Bladder microvascular endothelial cell (primary cell): ENCODE data around the gene DNM1. TPM values are rescaled to one million over a fixed set of nuclear protein-coding genes. Genes with fewer than 3 reads are reported as not detected.

Experiments used
- total RNA-seq: library from RNA; depleted of rRNA; stranded (reverse); fragments of >200 nt; gene quantifications from 2 replicates; pipeline ENCODE4 v1.2.3, GENCODE V29; 2014

DNM1 gene
- 0.16 and 0.69 TPM in 2 replicates for total RNA-seq

DNA sequence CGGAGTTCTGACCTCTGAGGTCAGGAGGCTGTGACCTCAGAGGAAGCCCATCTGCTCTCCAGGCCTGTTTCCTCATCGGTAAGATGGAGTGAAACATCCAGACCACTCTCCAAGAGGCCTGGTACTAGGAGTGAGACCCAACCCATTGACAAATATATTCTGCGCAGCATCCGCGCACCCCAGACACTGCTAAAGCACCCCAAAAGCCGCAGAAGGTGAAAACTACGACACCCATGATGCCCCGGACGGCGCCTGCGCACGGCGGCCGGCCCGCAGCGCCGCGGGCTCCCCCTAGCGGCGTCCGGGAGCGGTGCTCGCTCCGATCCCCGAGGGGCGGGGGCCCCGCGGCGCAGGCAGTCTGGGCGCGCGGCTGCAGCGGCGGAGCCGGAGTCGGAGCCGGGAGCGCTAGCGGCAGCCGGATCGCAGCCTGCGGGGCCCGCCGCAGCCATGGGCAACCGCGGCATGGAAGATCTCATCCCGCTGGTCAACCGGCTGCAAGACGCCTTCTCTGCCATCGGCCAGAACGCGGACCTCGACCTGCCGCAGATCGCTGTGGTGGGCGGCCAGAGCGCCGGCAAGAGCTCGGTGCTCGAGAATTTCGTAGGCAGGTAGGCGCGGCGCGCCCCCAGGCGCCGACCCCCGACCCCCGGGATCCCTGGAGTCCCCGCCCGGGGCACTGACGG is at the start of gene DNM1:
DNM1 (plus strand) TSS at position 356 of the 683 bp plus-strand sequence; CDS start at position 448, 92 bp downstream.

DNA sequence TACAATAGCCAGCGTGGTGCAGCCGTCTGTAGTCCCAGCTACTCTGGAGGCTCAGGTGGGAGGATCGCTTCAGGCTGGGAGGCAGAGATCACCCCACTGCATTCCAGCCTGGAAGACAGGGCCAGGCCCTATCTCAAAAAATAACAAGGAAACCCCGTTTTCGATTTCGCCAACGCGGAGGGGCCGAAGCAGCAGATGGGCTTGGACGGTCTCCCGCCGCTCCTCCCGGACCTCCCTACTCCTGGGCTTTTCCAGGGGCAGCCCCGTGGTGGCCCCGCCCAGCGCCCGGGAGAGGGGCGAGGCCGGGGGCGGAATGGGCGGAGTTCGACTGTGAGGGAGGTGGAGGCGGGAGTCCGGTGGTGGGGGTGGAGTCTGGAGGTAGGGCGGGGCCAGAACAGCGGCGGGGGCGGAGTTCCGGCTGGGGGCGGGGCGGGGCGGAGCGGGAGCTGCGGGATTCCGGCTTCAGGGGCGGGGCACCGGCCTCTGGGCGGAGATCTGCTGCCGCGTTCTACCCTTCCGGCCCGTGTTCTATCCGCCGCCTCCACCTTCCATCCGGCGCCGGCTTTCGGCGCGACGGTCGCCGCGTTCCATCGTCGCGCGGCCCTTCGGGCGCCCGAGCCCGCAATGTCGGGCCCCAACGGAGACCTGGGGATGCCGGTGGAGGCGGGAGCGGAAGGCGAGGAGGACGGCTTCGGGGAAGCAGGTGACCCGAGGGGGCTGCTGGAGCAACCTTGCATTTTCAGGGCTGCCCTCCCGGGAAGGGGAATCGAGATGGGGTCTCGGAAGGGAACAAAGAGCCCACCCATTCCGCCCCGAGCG is 43.2 kb upstream of the DNM1 start, which contains the start of gene BBLN:
BBLN (plus strand) TSS at position 482 of the 819 bp plus-strand sequence; CDS start at position 625, 143 bp downstream.

DNA sequence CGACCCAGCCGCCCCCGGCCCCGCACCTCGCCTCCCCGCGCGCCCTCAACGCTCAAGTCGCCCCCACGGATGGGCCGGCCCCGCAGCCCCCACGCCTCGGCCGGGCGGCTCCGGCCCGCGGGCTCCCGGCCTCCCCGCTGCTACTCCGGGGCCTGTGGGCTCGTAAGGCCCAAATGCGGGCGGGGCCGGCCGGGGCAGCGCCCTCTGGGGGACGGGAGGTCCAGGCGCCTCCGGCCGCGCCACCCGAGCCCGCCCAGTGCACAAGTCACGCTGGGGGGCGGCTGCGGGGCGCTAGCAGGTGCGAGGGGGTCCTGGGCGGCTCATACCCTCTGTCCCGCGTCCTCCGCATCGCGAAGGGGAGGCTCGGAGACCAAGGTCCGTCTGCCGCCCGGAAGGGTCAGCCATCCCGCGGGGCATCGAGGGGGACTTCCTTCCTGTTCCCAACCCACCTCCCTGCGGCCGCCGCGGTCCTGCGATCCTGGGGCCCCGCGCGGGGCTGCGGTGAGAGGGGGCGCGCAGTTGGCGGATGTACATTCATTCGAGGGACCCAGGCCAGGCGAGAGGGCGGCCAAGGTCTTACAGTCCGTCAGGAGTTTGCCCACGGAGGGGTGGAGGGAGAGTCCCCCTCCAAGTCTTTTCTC is 11.7 kb upstream of the DNM1 start, which contains the start of gene CIZ1:
CIZ1 (minus strand) TSS at position 167 of the 641 bp plus-strand sequence. CDS start 715 bp downstream, outside the sequence.

DNA sequence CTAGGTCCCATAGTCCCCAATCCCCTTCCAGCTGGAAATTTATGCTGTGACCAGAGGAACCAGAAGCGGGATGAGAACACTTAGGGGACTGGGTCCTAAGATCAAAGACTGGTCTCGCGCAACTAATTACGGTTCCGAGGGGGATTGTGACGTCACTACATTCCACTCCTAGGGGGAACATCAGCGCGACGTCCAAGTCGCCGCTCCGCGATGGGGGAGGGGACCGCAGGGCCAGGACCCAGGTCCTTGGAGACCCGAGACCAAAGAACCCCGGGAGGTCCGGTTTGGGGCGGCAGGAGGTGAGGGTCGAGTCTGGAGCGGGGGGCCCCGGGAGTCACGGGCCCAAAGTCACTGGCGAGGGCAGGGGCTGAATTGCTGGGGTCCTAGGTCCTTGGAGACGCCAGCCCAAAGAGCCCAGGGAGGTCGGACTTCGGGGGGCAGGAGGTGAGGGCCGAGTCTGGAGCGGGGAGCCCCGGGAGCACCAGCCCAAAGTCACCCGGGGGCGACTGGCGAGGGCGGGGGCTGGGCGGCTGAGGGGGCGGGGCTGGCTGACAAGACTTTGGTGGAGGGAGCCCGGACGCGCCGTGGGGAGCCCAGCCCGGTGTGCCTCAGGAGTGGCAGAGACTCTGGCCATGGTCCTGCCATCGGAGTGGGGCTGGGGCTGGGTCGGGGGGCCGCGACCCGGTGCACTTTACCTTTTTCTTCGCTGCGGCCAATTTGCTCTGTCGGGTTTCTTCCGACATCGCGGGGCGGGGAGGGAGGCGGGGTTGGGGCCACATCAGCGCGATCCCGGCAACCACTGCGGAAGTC is 72.2 kb downstream of the DNM1 start, which contains the start of gene GOLGA2:
GOLGA2 (minus strand) TSS at position 810 of the 810 bp plus-strand sequence; CDS start at position 779, 31 bp downstream.

DNA sequence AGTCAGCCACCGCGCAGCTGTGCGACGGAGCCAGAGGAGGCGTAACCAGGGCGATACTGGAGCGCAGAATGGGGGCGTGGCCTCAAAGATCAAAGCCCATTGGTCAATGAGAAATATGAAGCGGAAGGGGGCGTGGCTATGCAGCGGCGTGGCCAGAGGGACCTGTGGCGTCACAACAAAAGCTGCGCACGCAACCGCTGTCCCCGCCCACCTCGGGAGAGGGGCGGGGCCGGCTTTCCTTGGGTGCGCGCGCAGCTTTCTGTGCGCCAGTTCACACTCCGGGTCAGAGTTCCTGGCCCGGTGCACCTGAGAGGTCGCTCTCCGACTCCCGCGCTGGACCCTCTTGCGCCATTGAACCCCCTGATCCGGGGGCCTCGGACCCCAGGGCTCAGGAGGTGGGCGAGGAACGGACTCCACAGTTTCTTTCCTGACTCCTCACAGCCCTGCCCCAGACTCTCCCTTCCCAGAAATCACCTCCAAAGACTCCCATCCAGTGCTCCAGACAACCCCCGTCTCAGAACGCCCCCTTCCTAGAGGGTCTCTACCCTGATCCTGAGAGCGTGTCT is 72.9 kb downstream of the DNM1 start, which contains the start of gene SWI5:
SWI5 (plus strand) TSS at position 269 of the 566 bp plus-strand sequence.

Other genes starting within 250 kb of the DNM1 start
- gene EEIG1, start 222.4 kb upstream of the DNM1 start, total RNA-seq, result 1.1 and 20.5 TPM in 2 replicates
- 9.1 and 11.9 TPM in 2 replicates for gene NAIF1, start 136.1 kb upstream of the DNM1 start, total RNA-seq
- 20.1 and 53.8 TPM in 2 replicates for gene SLC25A25, start 135.1 kb upstream of the DNM1 start, total RNA-seq
- gene PTGES2, start 75.7 kb upstream of the DNM1 start, total RNA-seq, result 63.5 and 105 TPM in 2 replicates
- gene LCN2, start 53.9 kb upstream of the DNM1 start, total RNA-seq, result not detected in 2 replicates
- gene BBLN, start 43.1 kb upstream of the DNM1 start, total RNA-seq, result 19.4 and 20.4 TPM in 2 replicates
- gene CIZ1, start 11.8 kb upstream of the DNM1 start, total RNA-seq, result 16.4 and 35.4 TPM in 2 replicates
- 44.4 and 94.0 TPM in 2 replicates for gene GOLGA2, start 72.6 kb downstream of the DNM1 start, total RNA-seq
- 20.0 and 24.1 TPM in 2 replicates for gene SWI5, start 72.9 kb downstream of the DNM1 start, total RNA-seq
- gene TRUB2, start 119.1 kb downstream of the DNM1 start, total RNA-seq, result 19.3 and 25.1 TPM in 2 replicates
- 16.2 and 22.9 TPM in 2 replicates for gene COQ4, start 119.5 kb downstream of the DNM1 start, total RNA-seq
- gene SLC27A4, start 137.1 kb downstream of the DNM1 start, total RNA-seq, result 24.1 and 37.9 TPM in 2 replicates
- gene URM1, start 168.0 kb downstream of the DNM1 start, total RNA-seq, result 37.1 and 85.3 TPM in 2 replicates
- 9.6 and 35.7 TPM in 2 replicates for gene CERCAM, start 217.5 kb downstream of the DNM1 start, total RNA-seq